ENCODE data around the gene AGPAT2.

Gene AGPAT2

DNA sequence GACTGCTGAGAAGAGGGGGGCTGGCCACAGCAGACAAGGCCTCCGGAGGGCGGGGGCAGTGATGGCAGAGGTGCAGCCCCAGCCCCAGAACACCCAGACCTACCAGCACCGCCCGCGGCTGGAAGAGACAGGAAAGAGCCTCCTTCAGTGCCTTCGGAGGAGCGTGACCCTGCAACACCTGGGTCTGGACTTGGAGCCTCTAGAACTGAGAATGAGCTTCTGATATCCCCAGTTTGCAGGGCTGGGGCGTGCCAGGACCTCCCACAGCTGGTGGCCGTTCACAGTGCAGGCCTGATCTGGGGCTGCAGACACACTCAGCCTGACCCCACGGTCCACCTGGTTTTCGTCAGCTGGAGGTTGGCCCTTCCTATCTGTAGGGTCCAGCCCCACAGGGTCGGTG, 46.4 kb upstream of the AGPAT2 start:
- ATAC-seq: no peak
- TF ChIP-seq CSRNP3 (CRISPR knock-in tag; IDR thresholded peaks at IDR 0.05): no peak
- no peak for TF ChIP-seq ISL1 (CRISPR knock-in tag; IDR thresholded peaks at IDR 0.05)
- TF ChIP-seq RARB (CRISPR knock-in tag; IDR thresholded peaks at IDR 0.05): no peak
- TF ChIP-seq ESRRG (CRISPR knock-in tag; IDR thresholded peaks at IDR 0.05): no peak
- no peak for TF ChIP-seq OSR1 (CRISPR knock-in tag; IDR thresholded peaks at IDR 0.05)
- TF ChIP-seq ZFP30 (CRISPR knock-in tag; IDR thresholded peaks at IDR 0.05): no peak
- no peak for TF ChIP-seq TSHZ2 (CRISPR knock-in tag; IDR thresholded peaks at IDR 0.05)
- TF ChIP-seq ZFP3 (CRISPR knock-in tag; IDR thresholded peaks at IDR 0.05): no peak
- TF ChIP-seq POU6F1 (CRISPR knock-in tag; IDR thresholded peaks at IDR 0.05; ENCODE audit: borderline replicate concordance, low read depth): no peak
- no peak for TF ChIP-seq ZNF8 (CRISPR knock-in tag; IDR thresholded peaks at IDR 0.05)
- TF ChIP-seq ARNTL (CRISPR knock-in tag; IDR thresholded peaks at IDR 0.05; ENCODE audit: borderline replicate concordance, low read depth): no peak
- no peak for TF ChIP-seq TCF4 (CRISPR knock-in tag; IDR thresholded peaks at IDR 0.05; ENCODE audit: borderline replicate concordance)
- no peak for TF ChIP-seq ZC3H10 (CRISPR knock-in tag; IDR thresholded peaks at IDR 0.05)
- no peak for TF ChIP-seq PATZ1 (CRISPR knock-in tag; IDR thresholded peaks at IDR 0.05; ENCODE audit: borderline replicate concordance)
- no peak for TF ChIP-seq TOX (CRISPR knock-in tag; IDR thresholded peaks at IDR 0.05; ENCODE audit: borderline replicate concordance)
- no peak for TF ChIP-seq PPARA (CRISPR knock-in tag; IDR thresholded peaks at IDR 0.05; ENCODE audit: borderline replicate concordance)
- TF ChIP-seq BACH2 (CRISPR knock-in tag; IDR thresholded peaks at IDR 0.05; ENCODE audit: borderline replicate concordance): no peak
- no peak for TF ChIP-seq GLIS3 (CRISPR knock-in tag; IDR thresholded peaks at IDR 0.05)
- TF ChIP-seq ZNF565 (CRISPR knock-in tag; conservative IDR thresholded peaks at IDR 0.05; ENCODE audit: low read depth): no peak

GRCh38 chr9:136732444-136733178, 45.4 kb upstream of the AGPAT2 start:
- TF ChIP-seq BACH2 (CRISPR knock-in tag; IDR thresholded peaks at IDR 0.05; ENCODE audit: borderline replicate concordance) (no peak), ZFP3 (CRISPR knock-in tag; IDR thresholded peaks at IDR 0.05) (no peak), PPARA (CRISPR knock-in tag; IDR thresholded peaks at IDR 0.05; ENCODE audit: borderline replicate concordance) (no peak), POU6F1 (CRISPR knock-in tag; IDR thresholded peaks at IDR 0.05; ENCODE audit: borderline replicate concordance, low read depth) (no peak), ZNF565 (CRISPR knock-in tag; conservative IDR thresholded peaks at IDR 0.05; ENCODE audit: low read depth) (no peak), TOX (CRISPR knock-in tag; IDR thresholded peaks at IDR 0.05; ENCODE audit: borderline replicate concordance) (no peak), TSHZ2 (CRISPR knock-in tag; IDR thresholded peaks at IDR 0.05) (no peak), OSR1 (CRISPR knock-in tag; IDR thresholded peaks at IDR 0.05) (no peak), CSDC2 (CRISPR knock-in tag; IDR thresholded peaks at IDR 0.05) (no peak), ZC3H10 (CRISPR knock-in tag; IDR thresholded peaks at IDR 0.05) (no peak)
- TF ChIP-seq, protein P1, sequence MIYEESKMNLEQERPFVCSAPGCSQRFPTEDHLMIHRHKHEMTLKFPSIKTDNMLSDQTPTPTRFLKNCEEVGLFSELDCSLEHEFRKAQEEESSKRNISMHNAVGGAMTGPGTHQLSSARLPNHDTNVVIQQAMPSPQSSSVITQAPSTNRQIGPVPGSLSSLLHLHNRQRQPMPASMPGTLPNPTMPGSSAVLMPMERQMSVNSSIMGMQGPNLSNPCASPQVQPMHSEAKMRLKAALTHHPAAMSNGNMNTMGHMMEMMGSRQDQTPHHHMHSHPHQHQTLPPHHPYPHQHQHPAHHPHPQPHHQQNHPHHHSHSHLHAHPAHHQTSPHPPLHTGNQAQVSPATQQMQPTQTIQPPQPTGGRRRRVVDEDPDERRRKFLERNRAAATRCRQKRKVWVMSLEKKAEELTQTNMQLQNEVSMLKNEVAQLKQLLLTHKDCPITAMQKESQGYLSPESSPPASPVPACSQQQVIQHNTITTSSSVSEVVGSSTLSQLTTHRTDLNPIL (CRISPR knock-in tag; IDR thresholded peaks at IDR 0.05; ENCODE audit: low read depth): no peak
- no peak for ATAC-seq

Data from SK-N-SH treated with all-trans-retinoic acid at 6 μM for 48 hours (cell line).